H9 (cell line): ENCODE results near the gene EFHD1. TPM values are rescaled to one million over a fixed set of nuclear protein-coding genes. Genes with fewer than 3 reads are reported as not detected.

Experiments
- DNase-seq: peaks from one replicate; pipeline ENCODE4 v3.0.0-alpha.2; 2017
- H2AFZ ChIP-seq: one replicate; pipeline ENCODE4 v1.6.1; 2013; ENCODE audit warnings: mild to moderate bottlenecking, low read length, control low read depth, moderate library complexity
- H2AK5ac ChIP-seq: 2 replicates; pipeline ENCODE4 v1.6.1; 2013; ENCODE audit warnings: low read length, control low read depth, mixed read lengths; ENCODE audit not compliant: insufficient read length
- H2BK120ac ChIP-seq: one replicate; pipeline ENCODE4 v1.6.1; 2013; ENCODE audit warnings: low read depth, mild to moderate bottlenecking, low read length, control low read depth, inconsistent platforms; ENCODE audit not compliant: poor library complexity, severe bottlenecking
- H2BK12ac ChIP-seq: 2 replicates; pipeline ENCODE4 v1.6.1; 2013; ENCODE audit warnings: low read length, control low read depth, mixed read lengths, low read depth; ENCODE audit not compliant: insufficient read length
- H2BK15ac ChIP-seq: 2 replicates; pipeline ENCODE4 v1.6.1; 2013; ENCODE audit warnings: low read depth, low read length, control low read depth
- H2BK20ac ChIP-seq: one replicate; pipeline ENCODE4 v1.6.1; 2013; ENCODE audit warnings: low read depth, mild to moderate bottlenecking, low read length, control low read depth, inconsistent platforms; ENCODE audit not compliant: poor library complexity, severe bottlenecking
- H2BK5ac ChIP-seq: 2 replicates; pipeline ENCODE4 v1.6.1; 2013; ENCODE audit warnings: low read length, control low read depth, mixed read lengths; ENCODE audit not compliant: insufficient read length
- H3K14ac ChIP-seq: 2 replicates; pipeline ENCODE4 v1.6.1; 2013; ENCODE audit warnings: low read length, control low read depth; ENCODE audit not compliant: insufficient read depth
- H3K18ac ChIP-seq: 2 replicates; pipeline ENCODE4 v1.6.1; 2013; ENCODE audit warnings: low read depth, mild to moderate bottlenecking, mixed read lengths, low read length, control low read depth; ENCODE audit not compliant: insufficient read length
- H3K23ac ChIP-seq: 2 replicates; pipeline ENCODE4 v1.6.1; 2013; ENCODE audit warnings: low read length, control low read depth, mixed read lengths, low read depth; ENCODE audit not compliant: insufficient read length
- H3K23me2 ChIP-seq: 2 replicates; pipeline ENCODE4 v1.6.1; 2013; ENCODE audit warnings: low read depth, mild to moderate bottlenecking, mixed read lengths, low read length, control low read depth; ENCODE audit not compliant: insufficient read length, poor library complexity, severe bottlenecking
- H3K27ac ChIP-seq: 2 replicates; pipeline ENCODE4 v1.5.1; 2013; ENCODE audit warnings: low read length, control low read depth, mixed read lengths, low read depth; ENCODE audit not compliant: insufficient read length
- H3K27me3 ChIP-seq: 2 replicates; pipeline ENCODE4 v1.6.1; 2013; ENCODE audit warnings: low read length, control low read depth, inconsistent platforms; ENCODE audit not compliant: insufficient read depth
- H3K4ac ChIP-seq: 2 replicates; pipeline ENCODE4 v1.6.1; 2013; ENCODE audit warnings: low read depth, mild to moderate bottlenecking, control low read depth, inconsistent platforms, low read length, moderate library complexity
- H3K4me1 ChIP-seq: 2 replicates; pipeline ENCODE4 v1.6.1; 2013; ENCODE audit warnings: low read length, control low read depth, inconsistent platforms; ENCODE audit not compliant: insufficient read depth
- H3K4me2 ChIP-seq: 2 replicates; pipeline ENCODE4 v1.6.1; 2013; ENCODE audit warnings: low read length, control low read depth, mixed read lengths; ENCODE audit not compliant: insufficient read length, insufficient read depth
- H3K56ac ChIP-seq: 2 replicates; pipeline ENCODE4 v1.6.1; 2013; ENCODE audit warnings: low read depth, mild to moderate bottlenecking, mixed read lengths, low read length, control low read depth; ENCODE audit not compliant: insufficient read length
- H3K79me1 ChIP-seq: 2 replicates; pipeline ENCODE4 v1.6.1; 2013; ENCODE audit warnings: low read depth, mild to moderate bottlenecking, moderate library complexity, low read length, control low read depth, inconsistent platforms; ENCODE audit not compliant: insufficient read depth, poor library complexity, severe bottlenecking
- H3K79me2 ChIP-seq: 2 replicates; pipeline ENCODE4 v1.6.1; 2013; ENCODE audit warnings: low read length, control low read depth, inconsistent platforms; ENCODE audit not compliant: insufficient read depth
- H3K9ac ChIP-seq: 2 replicates; pipeline ENCODE4 v1.6.1; 2013; ENCODE audit warnings: low read length, control low read depth, mixed read lengths; ENCODE audit not compliant: insufficient read length; ENCODE audit errors: extremely low read depth
- H3K9me3 ChIP-seq: one replicate; pipeline ENCODE4 v1.6.1; 2013; ENCODE audit warnings: low read depth, low read length, inconsistent platforms; ENCODE audit not compliant: control insufficient read depth
- H3T11ph ChIP-seq: one replicate; pipeline ENCODE4 v1.6.1; 2013; ENCODE audit warnings: mild to moderate bottlenecking, low read length, control low read depth, inconsistent platforms
- H4K20me1 ChIP-seq: one replicate; pipeline ENCODE4 v1.6.1; 2013; ENCODE audit not compliant: control insufficient read depth, insufficient read length, insufficient read depth
- H4K5ac ChIP-seq: 2 replicates; pipeline ENCODE4 v1.6.1; 2013; ENCODE audit warnings: low read depth, mild to moderate bottlenecking, mixed read lengths, low read length, control low read depth; ENCODE audit not compliant: insufficient read length
- H4K8ac ChIP-seq: replicated peaks from 2 replicates; pipeline ENCODE4 v1.6.1; 2013; ENCODE audit warnings: low read length, control low read depth, mixed read lengths, low read depth; ENCODE audit not compliant: insufficient read length
- H4K91ac ChIP-seq: 2 replicates; pipeline ENCODE4 v1.6.1; 2013; ENCODE audit warnings: low read depth, mild to moderate bottlenecking, moderate library complexity, mixed read lengths, low read length, control low read depth; ENCODE audit not compliant: insufficient read length
- H3K27ac Mint-ChIP-seq, 3 experiments: 2 replicates in 2 of 3; 3 replicates in 1 of 3; pipeline ENCODE4 v1.8.0; 2020 to 2021; ENCODE audit warnings: mixed read lengths in 3 of 3, mild to moderate bottlenecking in 1 of 3, moderate library complexity in 1 of 3
- H3K27me3 Mint-ChIP-seq: 2 replicates; pipeline ENCODE4 v1.8.0; 2021; ENCODE audit warnings: low read depth, mild to moderate bottlenecking, moderate library complexity, mixed read lengths
- H3K36me3 Mint-ChIP-seq, 3 experiments: 2 replicates in 2 of 3; 3 replicates in 1 of 3; pipeline ENCODE4 v1.8.0; 2020 to 2021; ENCODE audit warnings: low read depth in 3 of 3, mixed read lengths in 3 of 3; ENCODE audit not compliant: insufficient read depth in 1 of 3
- H3K4me1 Mint-ChIP-seq, 2 experiments: 2 replicates each; pipeline ENCODE4 v1.8.0; 2020; ENCODE audit warnings: mixed read lengths in 2 of 2
- H3K4me3 Mint-ChIP-seq, 2 experiments: 2 replicates in 1 of 2; 3 replicates in 1 of 2; pipeline ENCODE4 v1.8.0; 2020 to 2021; ENCODE audit warnings: mild to moderate bottlenecking in 2 of 2, mixed read lengths in 2 of 2, moderate library complexity in 1 of 2
- H3K9me3 Mint-ChIP-seq, 2 experiments: 2 replicates in 1 of 2; 3 replicates in 1 of 2; pipeline ENCODE4 v1.8.0; 2020; ENCODE audit warnings: mild to moderate bottlenecking in 2 of 2, mixed read lengths in 2 of 2, moderate library complexity in 1 of 2
- CTCF ChIP-seq: fragments of 200-600 bp; sonication (generic); conservative IDR thresholded peaks from 3 replicates; pipeline ENCODE4 v1.8.0; 2021; ENCODE audit warnings: antibody characterized with exemption, mild to moderate bottlenecking
- WGBS: extraction: QIAGEN DNeasy Blood & Tissue Kit; methylation state at CpG from one replicate; pipeline ENCODE4 v1.1.7; 2013; ENCODE audit warnings: missing lambda C conversion rate, low lambda C conversion rate, mixed read lengths; ENCODE audit not compliant: insufficient read length; ENCODE audit errors: extremely low coverage; 5-methylcytosine and 5-hydroxymethylcytosine counted together
- total RNA-seq: library from RNA; stranded (reverse); gene quantifications from 2 replicates; pipeline ENCODE4 v1.2.1, GENCODE V29; 2021

Gene EFHD1
- total RNA-seq, 1 experiment from 2014 or later = 2.8 TPM

GRCh38 chr2:232584238-232584637 lies 49.2 kb upstream of the EFHD1 start:
- H3K56ac ChIP-seq = no peak overlapping the region
- H3K27me3 Mint-ChIP-seq = peaks cover 3% of the 10 kb centered on the region; the same call in 1 of the 2 replicates
- H3K18ac ChIP-seq = no peak overlapping the region
- H3K9me3 Mint-ChIP-seq = no peaks in the 10 kb centered on the region; a peak in 1 of 5 replicates
- no peak overlapping the region for H4K91ac ChIP-seq
- no peaks in the 10 kb centered on the region for H3K79me2 ChIP-seq
- no peak overlapping the region for H4K8ac ChIP-seq
- no peak overlapping the region for H2BK120ac ChIP-seq
- no peak overlapping the region for H3K27ac Mint-ChIP-seq
- no peak overlapping the region for H3K9ac ChIP-seq
- H2BK15ac ChIP-seq = no peak overlapping the region
- TF ChIP-seq CTCF = no peak
- no peak overlapping the region for H3K27ac ChIP-seq
- no peak overlapping the region for H3K4ac ChIP-seq
- H3K27me3 ChIP-seq = no peaks in the 10 kb centered on the region
- H4K5ac ChIP-seq = no peak overlapping the region
- no peaks in the 10 kb centered on the region for H3K9me3 ChIP-seq
- no peaks in the 10 kb centered on the region for H4K20me1 ChIP-seq
- DNase-seq = no peak
- H3T11ph ChIP-seq = no peak overlapping the region
- no peak overlapping the region for H2BK20ac ChIP-seq
- no peak overlapping the region for H2BK5ac ChIP-seq
- no peaks in the 10 kb centered on the region for H3K4me1 ChIP-seq
- no peaks in the 10 kb centered on the region for H3K23me2 ChIP-seq
- no peaks in the 10 kb centered on the region for H3K79me1 ChIP-seq
- no peak overlapping the region for H2BK12ac ChIP-seq
- no peak overlapping the region for H2AK5ac ChIP-seq
- no CpG with 5 or more reads among the region's 6 CpGs for WGBS
- no peak overlapping the region for H3K14ac ChIP-seq
- H3K4me3 Mint-ChIP-seq = no peak overlapping the region
- peaks cover 19 to 21% of the 10 kb centered on the region in 2 experiments for H3K4me1 Mint-ChIP-seq
- H2AFZ ChIP-seq = no peak overlapping the region
- H3K36me3 Mint-ChIP-seq = peaks cover 18 to 28% (median 19%) of the 10 kb centered on the region in 3 experiments; a peak in 6 of 7 replicates
- H3K23ac ChIP-seq = no peak overlapping the region
- H3K4me2 ChIP-seq = no peak overlapping the region
